H4 (cell line): Measurements from ENCODE around the gene SLC25A20. TPM values are rescaled to one million over a fixed set of nuclear protein-coding genes. Genes with fewer than 3 reads are reported as not detected.

Source experiments
- DNase-seq: peaks from one replicate; pipeline ENCODE4 v3.0.0-alpha.2; 2015; ENCODE audit warnings: low spot score
- total RNA-seq: library from RNA; depleted of rRNA; stranded (reverse); fragments of >200 nt; shearing (Covaris generic); gene quantifications from 2 replicates; pipeline ENCODE4 v1.2.3, GENCODE V29; 2014

The SLC25A20 gene
- total RNA-seq, 1 experiment from 2014 or later = 15.5 TPM

GRCh38 chr3:48897460-48898376, 964 bp downstream of the SLC25A20 start:
- no peak for DNase-seq

GRCh38 chr3:48896936-48897335, 1.7 kb downstream of the SLC25A20 start:
- no peak for DNase-seq

GRCh38 chr3:48894516-48894915, 4.2 kb downstream of the SLC25A20 start:
- DNase-seq = peak; percentile 23

DNA sequence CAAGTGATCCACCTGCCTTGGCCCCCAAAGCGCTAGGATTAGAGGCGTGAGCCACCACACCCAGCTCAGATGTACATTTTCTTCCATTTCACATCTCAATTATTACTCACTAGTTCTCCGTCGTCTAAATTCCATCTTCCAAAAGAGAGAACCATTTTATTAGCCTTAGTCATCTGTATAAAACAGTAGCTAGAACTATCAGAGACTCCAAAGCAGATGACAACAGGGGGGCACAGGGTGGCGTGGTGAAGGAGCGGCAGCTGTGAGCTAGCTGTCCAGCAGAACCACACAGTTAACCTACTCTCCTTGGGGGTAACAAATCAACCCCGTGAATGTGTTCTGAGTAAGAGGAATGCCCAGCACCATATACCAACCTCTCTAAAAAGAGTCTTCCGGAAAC, 7.1 kb downstream of the SLC25A20 start:
- no peak for DNase-seq

DNA sequence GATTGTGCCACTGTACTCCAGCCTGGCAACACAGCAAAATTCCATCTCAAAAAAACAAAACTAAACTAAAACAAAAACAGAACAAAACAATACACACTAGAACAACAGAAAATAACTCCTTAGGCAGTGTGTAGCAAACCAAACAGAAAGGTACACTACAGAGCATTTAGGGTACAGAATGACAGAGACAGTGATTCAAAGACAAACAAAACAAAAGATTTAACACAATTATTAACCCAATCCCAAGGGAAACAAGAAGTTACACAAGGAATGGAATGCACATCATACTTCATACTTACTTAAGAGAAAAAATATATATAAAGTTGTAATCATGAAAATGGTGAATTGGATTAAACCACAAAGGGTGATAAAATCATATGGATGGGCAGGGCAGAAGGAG, 12.9 kb downstream of the SLC25A20 start:
- no peak for DNase-seq

- DNase-seq = no peak
These were observed 17.0 kb downstream of the SLC25A20 start for GRCh38 chr3:48881652-48882114.

- DNase-seq = no peak
These were observed 17.7 kb downstream of the SLC25A20 start for GRCh38 chr3:48881006-48881405.

DNA sequence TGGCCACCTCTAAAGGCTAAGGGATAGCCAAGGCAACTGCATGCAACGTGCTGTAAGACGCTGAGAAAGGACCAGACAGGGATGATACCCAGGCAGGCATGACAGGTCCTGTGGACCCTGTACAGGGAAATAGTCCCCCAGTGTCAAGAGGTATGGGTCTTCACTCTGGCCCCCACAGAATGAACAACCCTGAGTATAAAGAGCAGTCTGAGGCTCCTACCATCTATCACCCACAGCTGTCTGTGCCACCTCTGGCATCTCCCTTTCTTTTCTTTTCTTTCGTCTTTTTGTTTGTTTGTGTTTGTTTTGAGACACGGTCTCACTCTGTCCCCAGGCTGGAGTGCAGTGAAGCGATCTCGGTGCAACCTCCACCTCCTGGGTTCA, 18.7 kb downstream of the SLC25A20 start:
- no peak for DNase-seq

DNA sequence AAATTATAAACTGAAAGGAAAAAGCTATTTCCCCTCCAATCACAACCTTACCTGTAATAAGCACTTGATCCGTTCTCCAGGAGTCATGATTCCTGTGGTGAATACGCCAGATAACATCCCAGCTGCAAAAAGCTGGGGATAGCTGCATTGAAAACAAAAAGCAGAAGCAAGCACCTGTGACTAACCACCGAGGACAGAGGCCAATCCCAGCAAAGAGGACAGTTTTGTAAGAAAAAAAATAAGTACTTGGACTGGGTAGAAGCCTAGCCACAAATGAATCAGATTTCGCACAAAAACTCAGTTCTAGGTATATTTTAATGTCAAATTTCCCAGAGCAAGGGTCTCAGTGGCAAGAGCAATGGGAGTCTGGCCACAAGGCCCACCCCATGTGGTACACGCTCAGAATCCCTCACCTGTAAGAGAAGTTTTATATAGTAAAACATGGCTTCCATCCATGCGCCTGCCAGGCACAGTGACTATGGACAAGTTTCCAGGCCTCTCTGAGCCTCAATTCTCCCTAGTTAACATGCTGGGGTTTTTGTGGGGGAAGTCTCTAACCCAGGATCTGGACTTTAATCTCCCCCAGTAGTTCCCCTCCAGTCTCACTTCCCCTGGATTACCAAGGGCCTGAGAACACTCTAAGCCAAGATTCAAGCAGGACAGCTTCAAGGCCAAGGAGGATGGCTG, 19.2 kb downstream of the SLC25A20 start:
- no peak for DNase-seq

DNA sequence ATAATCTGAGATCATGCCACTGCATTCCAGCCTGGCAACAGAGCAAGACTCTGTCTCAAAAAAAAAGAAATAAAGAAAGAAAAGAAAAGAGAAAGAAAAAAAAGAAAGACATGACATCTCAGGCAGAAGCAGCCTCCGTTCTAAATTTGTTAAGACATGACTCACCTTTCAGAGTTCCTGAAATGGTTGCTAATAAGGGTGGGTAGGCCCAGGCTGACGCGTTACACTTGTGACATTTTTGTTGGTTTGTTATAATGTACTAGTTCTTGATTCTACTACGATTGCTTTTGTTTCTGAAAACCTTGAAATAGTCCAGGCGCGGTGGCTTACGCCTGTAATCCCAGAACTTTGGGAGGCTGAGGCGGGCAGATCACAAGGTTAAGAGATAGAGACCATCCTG, 21.0 kb downstream of the SLC25A20 start:
- no peak for DNase-seq

DNA sequence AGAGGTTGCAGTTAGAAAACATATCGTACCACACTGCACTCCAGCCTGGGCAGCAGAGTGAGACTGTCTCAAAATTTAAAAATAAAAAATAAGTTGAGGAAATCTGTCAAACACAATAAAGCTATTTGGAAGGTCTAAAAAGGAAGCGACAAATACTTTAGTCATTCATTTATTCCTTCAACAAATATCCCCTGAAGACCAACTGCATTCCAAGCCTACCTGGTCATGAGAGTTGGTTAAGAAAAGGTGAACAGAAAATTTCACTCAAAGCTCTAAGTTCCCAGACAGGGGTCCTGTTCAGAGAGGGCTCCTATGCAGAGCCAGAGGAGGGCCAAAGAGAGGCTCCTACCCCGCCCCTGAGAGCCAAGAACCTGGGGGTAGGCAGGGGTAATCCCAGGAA, 35.6 kb downstream of the SLC25A20 start:
- no peak for DNase-seq

GRCh38 chr3:48859206-48859605, 39.5 kb downstream of the SLC25A20 start:
- no peak for DNase-seq

- no peak for DNase-seq
These were observed 40.0 kb downstream of the SLC25A20 start for GRCh38 chr3:48858709-48859108.

- DNase-seq = no peak
These were observed 41.0 kb downstream of the SLC25A20 start for GRCh38 chr3:48857641-48858040.

DNA sequence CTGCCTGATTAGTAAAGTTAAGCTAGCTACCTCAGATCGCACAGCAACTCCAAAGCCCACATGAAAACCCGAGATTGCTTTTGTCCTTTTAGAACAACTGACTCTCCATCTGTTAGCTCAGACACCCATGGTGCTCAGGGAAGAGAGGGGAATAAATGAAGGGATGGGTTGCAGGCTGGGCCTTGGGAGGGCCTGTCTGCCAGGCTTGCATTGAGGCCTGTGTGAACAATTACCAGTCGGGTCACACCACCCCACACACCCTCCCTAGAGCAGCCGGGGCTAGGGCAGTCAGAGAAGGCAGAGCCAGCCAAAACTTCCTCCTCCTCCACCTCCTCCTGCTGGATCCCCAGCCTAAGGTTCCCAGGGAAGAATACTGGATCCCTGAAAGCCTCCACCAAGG, 42.2 kb downstream of the SLC25A20 start:
- no peak for DNase-seq

- DNase-seq = no peak
These were observed 42.8 kb downstream of the SLC25A20 start for GRCh38 chr3:48855681-48856447.

DNA sequence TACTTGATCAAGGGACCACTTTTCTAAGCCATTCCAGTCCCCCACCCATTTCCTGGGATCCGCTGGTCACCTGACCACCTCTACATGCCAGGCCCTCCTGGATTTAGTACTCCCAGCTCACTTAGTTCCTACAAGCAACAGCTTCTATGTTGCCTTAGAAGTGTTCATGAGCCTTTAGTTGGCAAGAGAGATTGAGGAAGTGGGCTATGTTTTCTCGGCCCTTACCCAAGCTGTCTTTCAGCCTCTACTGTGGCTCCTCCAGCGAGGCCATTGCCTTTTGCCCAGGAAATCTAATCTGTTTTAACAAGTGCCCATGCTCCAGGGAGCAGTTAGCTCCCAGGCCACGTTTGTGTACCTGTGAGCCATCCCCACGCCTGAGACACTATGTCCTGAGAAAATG, 46.5 kb downstream of the SLC25A20 start:
- no peak for DNase-seq

DNA sequence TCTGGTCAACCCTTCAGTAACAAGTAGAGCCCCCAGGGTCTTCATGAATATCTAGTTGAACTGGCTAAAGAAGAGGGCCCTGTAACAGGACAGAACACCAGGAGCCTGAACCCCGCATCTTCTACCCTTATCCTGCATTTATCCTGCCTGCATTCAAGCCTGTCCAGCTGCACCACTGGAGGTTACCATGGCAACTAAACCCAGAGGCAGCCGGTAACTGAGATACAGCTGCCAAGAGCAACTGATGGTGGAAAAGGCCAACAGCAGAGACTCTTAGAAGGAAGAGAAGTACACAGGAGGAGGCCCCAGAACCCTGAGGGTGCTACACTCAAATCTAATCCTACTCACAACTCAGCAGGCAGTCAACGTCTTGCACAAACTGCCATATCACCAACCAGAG, 47.3 kb downstream of the SLC25A20 start:
- no peak for DNase-seq

- no peak for DNase-seq
These were observed 49.7 kb downstream of the SLC25A20 start for GRCh38 chr3:48848816-48849515.

GRCh38 chr3:48847504-48848423, 50.9 kb downstream of the SLC25A20 start, which contains the start of gene PRKAR2A:
Gene PRKAR2A (minus strand): TSS chr3:48847874. CDS start chr3:48847596, 278 bp downstream.
- DNase-seq = peak; percentile 66
